Measurements from ENCODE around the gene ERMP1. TPM values are rescaled to one million over a fixed set of nuclear protein-coding genes. Genes with fewer than 3 reads are reported as not detected.

Gene ERMP1
- total and polyA plus RNA-seq, 2 experiments from 2014 or later = 15.9 to 22.4 TPM

DNA sequence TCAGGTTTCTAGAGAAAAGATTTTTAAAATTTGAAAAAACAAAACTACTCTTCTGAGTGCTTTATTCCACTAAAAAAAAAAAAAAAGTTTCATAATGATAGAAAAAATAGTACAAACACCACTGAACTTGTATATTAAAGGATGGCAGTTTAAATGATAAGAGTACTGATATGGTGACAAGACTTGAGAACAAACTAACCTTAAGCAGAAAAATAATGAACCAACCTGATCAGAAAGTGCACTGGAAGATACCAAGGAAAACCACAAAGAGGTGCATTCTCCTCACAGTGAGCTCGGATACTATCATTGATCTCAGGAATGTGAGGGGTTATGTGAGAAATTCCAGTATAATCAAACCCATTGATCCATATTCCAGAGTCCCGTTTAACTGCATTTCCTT lies 34.3 kb downstream of the ERMP1 start:
- no peak overlapping the region for H3K27ac ChIP-seq
- no peak for DNase-seq (ENCODE audit: low spot score)
- H3K27me3 ChIP-seq = no peaks in the 10 kb centered on the region
- no peak overlapping the region for H3K4me3 ChIP-seq
- no peaks in the 10 kb centered on the region for H3K79me2 ChIP-seq
- no peaks in the 10 kb centered on the region for H3K9me3 ChIP-seq (ENCODE audit: low read depth)
- no peaks in the 10 kb centered on the region for H3K36me3 ChIP-seq (replicated peaks; ENCODE audit: insufficient read depth, low read depth)
- no peaks in the 10 kb centered on the region for H3K9me2 ChIP-seq (replicated peaks; ENCODE audit: insufficient read depth)
- no peaks in the 10 kb centered on the region for H4K20me1 ChIP-seq (ENCODE audit: insufficient read depth, poor library complexity, severe bottlenecking)
- no peak overlapping the region for H2AFZ ChIP-seq
- 56% methylated on average over 2 of the region's 2 CpGs for WGBS (ENCODE audit: low lambda C conversion rate, missing lambda C conversion rate)
- H3K4me2 ChIP-seq = no peak overlapping the region
- TF ChIP-seq EZH2 (IDR thresholded peaks at IDR 0.05; ENCODE audit: borderline replicate concordance) (no peak), CTCF (IDR thresholded peaks at IDR 0.05; ENCODE audit: poor library complexity) (no peak)
- H3K4me1 ChIP-seq (ENCODE audit: insufficient read depth) = peaks cover 13% of the 10 kb centered on the region

DNA sequence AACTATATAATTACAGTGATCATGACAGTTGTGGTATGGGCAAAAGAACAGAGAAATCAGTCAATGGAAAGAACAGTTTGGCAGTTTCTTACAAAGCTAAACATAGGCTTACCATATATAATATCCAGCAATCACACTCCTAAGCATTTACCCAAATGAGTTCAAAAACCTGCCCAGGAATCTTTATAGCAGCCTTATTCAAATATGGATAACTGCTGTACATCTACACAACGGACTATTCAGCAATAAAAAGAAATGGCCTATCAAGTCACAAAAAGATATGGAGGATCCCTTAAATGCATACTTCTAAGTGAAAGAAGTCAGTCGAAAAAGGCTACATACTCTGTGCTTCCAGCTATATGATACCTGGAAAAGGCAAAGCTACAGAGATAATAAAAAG lies 36.6 kb downstream of the ERMP1 start:
- H3K4me3 ChIP-seq = no peak overlapping the region
- no peak overlapping the region for H2AFZ ChIP-seq
- WGBS (ENCODE audit: low lambda C conversion rate, missing lambda C conversion rate) = 81% methylated on average over 2 of the region's 2 CpGs
- H4K20me1 ChIP-seq (ENCODE audit: insufficient read depth, poor library complexity, severe bottlenecking) = no peaks in the 10 kb centered on the region
- peaks cover 7% of the 10 kb centered on the region for H3K4me1 ChIP-seq (ENCODE audit: insufficient read depth)
- no peaks in the 10 kb centered on the region for H3K36me3 ChIP-seq (replicated peaks; ENCODE audit: insufficient read depth, low read depth)
- TF ChIP-seq EZH2 (IDR thresholded peaks at IDR 0.05; ENCODE audit: borderline replicate concordance) (no peak), EZH2phosphoT487 (IDR thresholded peaks at IDR 0.05; ENCODE audit: low read depth, severe bottlenecking, unreplicated experiment) (no peak)
- no peaks in the 10 kb centered on the region for H3K79me2 ChIP-seq
- no peaks in the 10 kb centered on the region for H3K9me2 ChIP-seq (replicated peaks; ENCODE audit: insufficient read depth)
- no peak overlapping the region for H3K4me2 ChIP-seq
- no peaks in the 10 kb centered on the region for H3K27me3 ChIP-seq
- no peaks in the 10 kb centered on the region for H3K9me3 ChIP-seq (ENCODE audit: low read depth)
- H3K27ac ChIP-seq = no peak overlapping the region
- DNase-seq (ENCODE audit: low spot score) = no peak

DNA sequence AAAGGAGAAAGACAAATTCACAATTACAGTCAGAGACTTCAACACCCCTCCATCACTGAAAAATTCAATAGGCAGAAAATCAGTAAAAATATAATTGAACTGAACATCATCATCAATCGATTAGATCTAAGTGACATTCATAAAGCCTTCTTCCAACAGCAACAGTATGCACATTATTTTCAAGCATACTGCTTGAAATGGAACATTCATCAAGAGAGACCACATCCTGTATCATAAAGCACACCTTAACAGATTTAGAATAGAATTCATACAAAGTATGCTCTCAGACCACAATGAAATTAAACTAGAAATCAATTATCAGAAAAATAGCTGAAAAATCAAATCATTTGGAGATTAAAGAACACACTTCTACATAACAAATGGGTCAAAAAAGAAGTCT lies 39.1 kb downstream of the ERMP1 start:
- no peaks in the 10 kb centered on the region for H3K79me2 ChIP-seq
- no peak for TF ChIP-seq EZH2 (IDR thresholded peaks at IDR 0.05; ENCODE audit: borderline replicate concordance)
- no peak for TF ChIP-seq EZH2phosphoT487 (IDR thresholded peaks at IDR 0.05; ENCODE audit: low read depth, severe bottlenecking, unreplicated experiment)
- H2AFZ ChIP-seq = no peak overlapping the region
- no peak for DNase-seq (ENCODE audit: low spot score)
- no peaks in the 10 kb centered on the region for H3K27me3 ChIP-seq
- 100% methylated on average over 1 of the region's 1 CpG for WGBS (ENCODE audit: low lambda C conversion rate, missing lambda C conversion rate)
- H3K9me3 ChIP-seq (ENCODE audit: low read depth) = no peaks in the 10 kb centered on the region
- H3K4me2 ChIP-seq = no peak overlapping the region
- H3K9me2 ChIP-seq (replicated peaks; ENCODE audit: insufficient read depth) = no peaks in the 10 kb centered on the region
- no peak overlapping the region for H3K4me3 ChIP-seq
- no peaks in the 10 kb centered on the region for H4K20me1 ChIP-seq (ENCODE audit: insufficient read depth, poor library complexity, severe bottlenecking)
- H3K4me1 ChIP-seq (ENCODE audit: insufficient read depth) = no peaks in the 10 kb centered on the region
- H3K27ac ChIP-seq = no peak overlapping the region
- H3K36me3 ChIP-seq (replicated peaks; ENCODE audit: insufficient read depth, low read depth) = no peaks in the 10 kb centered on the region

DNA sequence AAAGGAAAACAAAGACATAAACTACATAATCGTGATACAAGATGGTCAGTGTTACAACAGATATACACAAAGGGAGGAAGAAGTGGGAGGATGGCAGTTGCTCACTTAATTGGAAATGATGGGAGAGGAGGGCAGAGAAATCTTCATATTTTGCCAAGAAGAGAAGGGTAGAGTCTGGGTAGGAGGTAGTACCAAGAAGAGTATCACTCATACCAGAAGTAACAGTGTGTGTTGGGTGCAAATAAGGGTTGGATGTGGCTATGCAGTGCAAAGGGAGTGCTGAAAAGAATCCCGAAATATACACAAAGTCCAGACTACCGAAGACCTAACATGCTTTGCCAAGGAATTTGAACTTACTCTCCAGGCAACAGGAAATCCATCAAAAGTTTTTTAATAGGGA lies 41.0 kb downstream of the ERMP1 start:
- H3K27ac ChIP-seq = no peak overlapping the region
- H3K4me3 ChIP-seq = no peak overlapping the region
- H2AFZ ChIP-seq = no peak overlapping the region
- no peaks in the 10 kb centered on the region for H4K20me1 ChIP-seq (ENCODE audit: insufficient read depth, poor library complexity, severe bottlenecking)
- H3K36me3 ChIP-seq (replicated peaks; ENCODE audit: insufficient read depth, low read depth) = no peaks in the 10 kb centered on the region
- no peaks in the 10 kb centered on the region for H3K9me2 ChIP-seq (replicated peaks; ENCODE audit: insufficient read depth)
- H3K4me1 ChIP-seq (ENCODE audit: insufficient read depth) = no peaks in the 10 kb centered on the region
- no peaks in the 10 kb centered on the region for H3K27me3 ChIP-seq
- TF ChIP-seq EZH2 (IDR thresholded peaks at IDR 0.05; ENCODE audit: borderline replicate concordance) (no peak), CTCF (IDR thresholded peaks at IDR 0.05; ENCODE audit: poor library complexity) (no peak), EZH2phosphoT487 (IDR thresholded peaks at IDR 0.05; ENCODE audit: low read depth, severe bottlenecking, unreplicated experiment) (no peak)
- H3K4me2 ChIP-seq = no peak overlapping the region
- no peaks in the 10 kb centered on the region for H3K79me2 ChIP-seq
- 91% methylated on average over 3 of the region's 3 CpGs for WGBS (ENCODE audit: low lambda C conversion rate, missing lambda C conversion rate)
- DNase-seq (ENCODE audit: low spot score) = no peak
- H3K9me3 ChIP-seq (ENCODE audit: low read depth) = no peaks in the 10 kb centered on the region

Data from hepatocyte (in vitro differentiated cells).